SK-N-SH (cell line): Measurements from ENCODE around the gene CMTM1. TPM values are rescaled to one million over a fixed set of nuclear protein-coding genes. Genes with fewer than 3 reads are reported as not detected.
A peak's percentile ranks its signal among the peaks of the same experiment; 100 is the strongest.

Experiments used
- CTCF ChIA-PET: fragments of 300-600, 350-600 bp; formaldehyde crosslinking; extraction: SDS; loops from one replicate; lab custom pipeline; 2021; lab: Yijun Ruan, JAX
- POLR2A ChIA-PET: fragments of 350-600 bp; sonication (Branson Sonifier 250); formaldehyde crosslinking; extraction: SDS; loops from one replicate; lab custom pipeline; 2020; ENCODE audit warnings: antibody characterized with exemption, inconsistent platforms; lab: Yijun Ruan, JAX
- DNase-seq: peaks from one replicate; pipeline ENCODE4 v3.0.0; 2012
- H2AFZ ChIP-seq: fragments of 200-600 bp; sonication (generic); 2 replicates; pipeline ENCODE4 v1.8.1; 2016; ENCODE audit warnings: antibody characterized with exemption, mild to moderate bottlenecking, low read depth
- H3F3A ChIP-seq: fragments of 200-600 bp; sonication (generic); replicated peaks from 2 replicates; pipeline ENCODE3; 2016; ENCODE audit warnings: antibody characterized with exemption, mild to moderate bottlenecking; ENCODE audit not compliant: insufficient read depth
- H3K27ac ChIP-seq, 2 experiments: fragments of 200-500 bp in 1 of 2; fragments of 200-600 bp in 1 of 2; sonication (Bioruptor generic) in 1 of 2; sonication (generic), shearing (Covaris generic) in 1 of 2; 2 replicates each; pipeline versions ENCODE4 v1.5.1 to v1.6.1; 2014 to 2016; ENCODE audit warnings: low read depth in 2 of 2, inconsistent platforms in 1 of 2, low read length in 1 of 2, mild to moderate bottlenecking in 1 of 2, mixed read lengths in 1 of 2
- H3K27me3 ChIP-seq: fragments of 200-600 bp; sonication (generic), shearing (Covaris generic); 2 replicates; pipeline ENCODE4 v1.6.1; 2016; ENCODE audit warnings: mixed run types; ENCODE audit not compliant: insufficient read depth
- H3K36me3 ChIP-seq, 2 experiments: fragments of 200-500 bp in 1 of 2; fragments of 200-600 bp in 1 of 2; sonication (Bioruptor generic) in 1 of 2; sonication (generic) in 1 of 2; replicated peaks in 1 of 2; 2 replicates each; pipeline versions ENCODE3 to v1.5.1; 2014 to 2016; ENCODE audit warnings: low read length in 1 of 2, mild to moderate bottlenecking in 1 of 2; ENCODE audit not compliant: insufficient read depth in 2 of 2, control insufficient read depth in 1 of 2
- H3K4me1 ChIP-seq, 2 experiments: fragments of 200-500 bp in 1 of 2; fragments of 200-600 bp in 1 of 2; sonication (Bioruptor generic) in 1 of 2; sonication (generic), shearing (Covaris generic) in 1 of 2; 2 replicates each; pipeline versions ENCODE4 v1.5.1 to v1.6.1; 2014 to 2016; ENCODE audit warnings: low read depth in 1 of 2, low read length in 1 of 2, mixed run types in 1 of 2; ENCODE audit not compliant: insufficient read depth in 2 of 2, control insufficient read depth in 1 of 2
- H3K4me2 ChIP-seq: fragments of 200-600 bp; sonication (generic), shearing (Covaris generic); 2 replicates; pipeline ENCODE4 v1.6.1; 2017; ENCODE audit warnings: mixed run types
- H3K4me3 ChIP-seq, 2 experiments: fragments of 200-500 bp in 1 of 2; fragments of 200-600 bp in 1 of 2; sonication (Bioruptor generic) in 1 of 2; sonication (generic), shearing (Covaris generic) in 1 of 2; 2 replicates each; pipeline versions ENCODE4 v1.5.1 to v1.8.1; 2014 to 2016; ENCODE audit warnings: low read depth in 2 of 2, inconsistent platforms in 1 of 2, low read length in 1 of 2, mild to moderate bottlenecking in 1 of 2, mixed read lengths in 1 of 2, moderate library complexity in 1 of 2
- H3K79me2 ChIP-seq: fragments of 200-600 bp; sonication (generic); 2 replicates; pipeline ENCODE4 v1.8.1; 2017; ENCODE audit warnings: mild to moderate bottlenecking; ENCODE audit not compliant: insufficient read depth
- H3K9ac ChIP-seq: fragments of 200-600 bp; sonication (generic); 2 replicates; pipeline ENCODE4 v1.6.1; 2017; ENCODE audit warnings: mixed run types
- H3K9me2 ChIP-seq: fragments of 200-600 bp; sonication (generic); 2 replicates; pipeline ENCODE4 v1.6.1; 2017; ENCODE audit warnings: mixed run types
- H3K9me3 ChIP-seq: fragments of 200-600 bp; sonication (generic); 2 replicates; pipeline ENCODE4 v1.6.1; 2017; ENCODE audit warnings: mixed run types, mild to moderate bottlenecking, moderate library complexity
- H4K20me1 ChIP-seq: fragments of 200-600 bp; sonication (generic); 2 replicates; pipeline ENCODE4 v1.6.1; 2017; ENCODE audit warnings: mild to moderate bottlenecking, mixed run types; ENCODE audit not compliant: insufficient read depth
- CTCF ChIP-seq: fragments of 200-600 bp; sonication (generic); IDR thresholded peaks from 2 replicates; pipeline ENCODE4 v1.6.1; 2017; ENCODE audit warnings: antibody characterized with exemption, mild to moderate bottlenecking, moderate library complexity
- EP300 ChIP-seq, 2 experiments: IDR thresholded peaks; 2 replicates each; pipeline versions ENCODE4 v1.4.0 to v1.6.1; 2012; ENCODE audit warnings: borderline replicate concordance in 1 of 2, low read depth in 1 of 2, low read length in 1 of 2
- EZH2phosphoT487 ChIP-seq: fragments of 200-600 bp; sonication (generic); IDR thresholded peaks from 2 replicates; pipeline ENCODE4 v1.6.1; 2017; ENCODE audit warnings: low read depth, mixed run types, mild to moderate bottlenecking, antibody characterized with exemption, moderate library complexity, borderline replicate concordance
- FOSL2 ChIP-seq: IDR thresholded peaks from 2 replicates; pipeline ENCODE4 v1.4.0; 2012; ENCODE audit warnings: low read depth, mild to moderate bottlenecking, moderate library complexity, borderline replicate concordance
- FOXM1 ChIP-seq: IDR thresholded peaks from 2 replicates; pipeline ENCODE4 v1.4.0; 2012; ENCODE audit warnings: low read depth, mild to moderate bottlenecking
- GABPA ChIP-seq: IDR thresholded peaks from 2 replicates; pipeline ENCODE4 v1.4.0; 2012; ENCODE audit warnings: low read depth, mild to moderate bottlenecking
- MEF2A ChIP-seq: IDR thresholded peaks from 2 replicates; pipeline ENCODE4 v1.4.0; 2012; ENCODE audit warnings: low read depth, borderline replicate concordance
- POLR2AphosphoS5 ChIP-seq: IDR thresholded peaks from 2 replicates; pipeline ENCODE4 v1.6.1; 2012; ENCODE audit warnings: low read depth, low read length
- RAD21 ChIP-seq: IDR thresholded peaks from 2 replicates; pipeline ENCODE4 v1.6.1; 2012; ENCODE audit warnings: mild to moderate bottlenecking, low read length
- SMC3 ChIP-seq: IDR thresholded peaks from 2 replicates; pipeline ENCODE4 v1.6.1; 2012; ENCODE audit warnings: low read depth, low read length, improper control_type of control experiment
- TAF1 ChIP-seq: IDR thresholded peaks from 2 replicates; pipeline ENCODE4 v1.6.1; 2012; ENCODE audit warnings: low read depth, mild to moderate bottlenecking, low read length, moderate library complexity, borderline replicate concordance
- USF1 ChIP-seq: IDR thresholded peaks from 2 replicates; pipeline ENCODE4 v1.4.0; 2012; ENCODE audit warnings: low read depth, borderline replicate concordance
- USF2 ChIP-seq: fragments of 150-350 bp; IDR thresholded peaks from 2 replicates; pipeline ENCODE4 v1.6.1; 2017; ENCODE audit warnings: antibody characterized with exemption, low read length, low read depth, borderline replicate concordance
- WGBS: methylation state at CpG from one replicate; pipeline ENCODE4 v1.1.6; 2017; ENCODE audit warnings: low lambda C conversion rate; 5-methylcytosine and 5-hydroxymethylcytosine counted together
- polyA plus RNA-seq, 3 experiments: library from polyadenylated mRNA; depleted of rRNA; stranded (reverse); fragments of >200 nt; gene quantifications; 2 replicates each; pipeline ENCODE4 v1.2.3, GENCODE V29; 2012

The CMTM1 gene
- polyA plus RNA-seq, 1 of the 3 experiments (the other 2 are of a cell fraction) = 3.7 TPM

GRCh38 chr16:66521951-66522771 is 44.1 kb upstream of the CMTM1 start:
- no peaks in the 10 kb centered on the region for H3K9me3 ChIP-seq
- no peak overlapping the region for H3K9ac ChIP-seq
- peaks cover 2% of the 10 kb centered on the region for H3F3A ChIP-seq
- H3K27me3 ChIP-seq = no peaks in the 10 kb centered on the region
- TF ChIP-seq GABPA = no peak
- no peak for TF ChIP-seq CTCF
- TF ChIP-seq FOSL2 = peak; percentile 28; the same call in 1 of the 2 replicates
- no peak for TF ChIP-seq RAD21
- no peak for TF ChIP-seq MEF2A
- peak overlapping the region; percentile 19; the same call in 1 of the 2 replicates for H3K4me2 ChIP-seq
- peak overlapping the region in 1 of 2 experiments; percentile 17; a peak in 1 of 4 replicates for H3K27ac ChIP-seq
- peaks cover 0 to 13% of the 10 kb centered on the region in 2 experiments for H3K36me3 ChIP-seq
- no peak for DNase-seq
- H3K4me1 ChIP-seq = peaks cover 4 to 5% of the 10 kb centered on the region in 2 experiments; a peak in 3 of 4 replicates
- H4K20me1 ChIP-seq = no peaks in the 10 kb centered on the region
- no peaks in the 10 kb centered on the region for H3K9me2 ChIP-seq
- CTCF ChIA-PET = interaction anchor here (1.0 to 1.6 kb wide), 3 partner anchors 22 to 115 kb away, joined by 3 to 4 read pairs (median 3); partner anchors contain the start of gene CKLF
- 72% methylated on average over 16 of the region's 17 CpGs for WGBS
- no peaks in the 10 kb centered on the region for H3K79me2 ChIP-seq
- H2AFZ ChIP-seq = no peak overlapping the region
- no peak overlapping the region for H3K4me3 ChIP-seq
- POLR2A ChIA-PET = no interaction called here

GRCh38 chr16:66522816-66523590 is 43.2 kb upstream of the CMTM1 start:
- H3K9ac ChIP-seq = no peak overlapping the region
- no peaks in the 10 kb centered on the region for H3K79me2 ChIP-seq
- H3K4me1 ChIP-seq = no peaks in the 10 kb centered on the region
- WGBS = 93% methylated on average over 8 of the region's 11 CpGs
- ChIA-PET POLR2A (no interaction called here), CTCF (interaction anchor here (1.0 to 1.6 kb wide), 3 partner anchors 21 to 116 kb away, joined by 3 to 4 read pairs (median 3); partner anchors contain the start of gene CKLF)
- TF ChIP-seq POLR2AphosphoS5 = no peak
- TF ChIP-seq USF1 = no peak
- TF ChIP-seq USF2 = no peak
- no peak for TF ChIP-seq SMC3
- no peak for TF ChIP-seq RAD21
- no peak for TF ChIP-seq TAF1
- TF ChIP-seq EP300 (IDR thresholded peaks at IDR 0.05; ENCODE audit: borderline replicate concordance in 1 of 2, low read depth in 1 of 2, low read length in 1 of 2) = no peak
- no peak for TF ChIP-seq FOXM1
- no peak for TF ChIP-seq EZH2phosphoT487
- H3K4me3 ChIP-seq = no peak overlapping the region
- no peaks in the 10 kb centered on the region for H3K27me3 ChIP-seq
- H3F3A ChIP-seq = no peaks in the 10 kb centered on the region
- no peak overlapping the region for H3K4me2 ChIP-seq
- no peak overlapping the region for H2AFZ ChIP-seq
- no peaks in the 10 kb centered on the region for H3K9me3 ChIP-seq
- no peaks in the 10 kb centered on the region for H3K9me2 ChIP-seq
- no peak overlapping the region for H3K27ac ChIP-seq
- H4K20me1 ChIP-seq = no peaks in the 10 kb centered on the region
- no peak for DNase-seq
- peaks cover 0 to 14% of the 10 kb centered on the region in 2 experiments for H3K36me3 ChIP-seq
